Smooth muscle cell (in vitro differentiated cells): ENCODE data around the gene ASTN2. TPM values are rescaled to one million over a fixed set of nuclear protein-coding genes. Genes with fewer than 3 reads are reported as not detected.

ENCODE experiments used
- DNase-seq: peaks from one replicate; lab custom pipeline; 2025; ENCODE audit not compliant: unreplicated experiment; lab: John Stamatoyannopoulos, UW
- H2AFZ ChIP-seq: fragments of 200-600 bp; sonication (generic); 2 replicates; pipeline ENCODE4 v1.6.0; 2016; ENCODE audit warnings: antibody characterized with exemption, low read depth, mild to moderate bottlenecking
- H3F3A ChIP-seq: fragments of 200-600 bp; sonication (generic); 2 replicates; pipeline ENCODE4 v1.6.0; 2017; ENCODE audit warnings: antibody characterized with exemption, low read depth
- H3K27ac ChIP-seq: fragments of 200-600 bp; sonication (generic); 2 replicates; pipeline ENCODE4 v1.5.1; 2016; ENCODE audit warnings: low read depth, mild to moderate bottlenecking
- H3K27me3 ChIP-seq: fragments of 200-600 bp; sonication (generic); 2 replicates; pipeline ENCODE4 v1.6.1; 2016; ENCODE audit warnings: low read depth, mild to moderate bottlenecking
- H3K36me3 ChIP-seq: fragments of 200-600 bp; sonication (generic); 2 replicates; pipeline ENCODE4 v1.5.1; 2016; ENCODE audit warnings: low read depth
- H3K4me1 ChIP-seq: fragments of 200-600 bp; sonication (generic); 2 replicates; pipeline ENCODE4 v1.5.1; 2016; ENCODE audit warnings: low read depth
- H3K4me2 ChIP-seq: fragments of 200-600 bp; sonication (generic); 2 replicates; pipeline ENCODE4 v1.6.0; 2016; ENCODE audit warnings: mild to moderate bottlenecking
- H3K4me3 ChIP-seq: fragments of 200-600 bp; sonication (generic); 2 replicates; pipeline ENCODE4 v1.5.1; 2016; ENCODE audit warnings: mild to moderate bottlenecking
- H3K79me2 ChIP-seq: fragments of 200-600 bp; sonication (generic); 2 replicates; pipeline ENCODE4 v1.6.0; 2016; ENCODE audit warnings: low read depth, mild to moderate bottlenecking
- H3K9ac ChIP-seq: fragments of 200-600 bp; sonication (generic); 2 replicates; pipeline ENCODE4 v1.6.0; 2016; ENCODE audit warnings: low read depth
- H3K9me3 ChIP-seq: fragments of 200-600 bp; sonication (generic); replicated peaks from 2 replicates; pipeline ENCODE4 v1.5.1; 2016; ENCODE audit warnings: low read depth
- H4K20me1 ChIP-seq: fragments of 200-600 bp; sonication (generic); 2 replicates; pipeline ENCODE4 v1.6.0; 2016; ENCODE audit warnings: low read depth
- WGBS: methylation state at CpG from one replicate; pipeline ENCODE4 v1.1.7; 2016; ENCODE audit warnings: low lambda C conversion rate; 5-methylcytosine and 5-hydroxymethylcytosine counted together
- polyA plus RNA-seq: library from polyadenylated mRNA; unstranded; fragments of >200 nt; fragmentation: Nextera tagmentation; extraction: Ambion mirVana; gene quantifications from 2 replicates; pipeline ENCODE4 v1.2.1, GENCODE V29; 2016
- total RNA-seq: library from RNA; depleted of rRNA; stranded (reverse); fragments of >200 nt; gene quantifications from 2 replicates; pipeline ENCODE4 v1.2.3, GENCODE V29; 2014
- TF ChIP-seq, protein P1 (sequence below): fragments of 200-600 bp; sonication (generic); IDR thresholded peaks from 2 replicates; pipeline ENCODE4 v1.5.1; 2017; ENCODE audit warnings: borderline replicate concordance, mild to moderate bottlenecking, antibody characterized with exemption; ENCODE audit not compliant: insufficient read depth, poor library complexity, severe bottlenecking

ASTN2 gene
- total and polyA plus RNA-seq, 2 experiments from 2014 or later, result 6.5 to 6.7 TPM

DNA sequence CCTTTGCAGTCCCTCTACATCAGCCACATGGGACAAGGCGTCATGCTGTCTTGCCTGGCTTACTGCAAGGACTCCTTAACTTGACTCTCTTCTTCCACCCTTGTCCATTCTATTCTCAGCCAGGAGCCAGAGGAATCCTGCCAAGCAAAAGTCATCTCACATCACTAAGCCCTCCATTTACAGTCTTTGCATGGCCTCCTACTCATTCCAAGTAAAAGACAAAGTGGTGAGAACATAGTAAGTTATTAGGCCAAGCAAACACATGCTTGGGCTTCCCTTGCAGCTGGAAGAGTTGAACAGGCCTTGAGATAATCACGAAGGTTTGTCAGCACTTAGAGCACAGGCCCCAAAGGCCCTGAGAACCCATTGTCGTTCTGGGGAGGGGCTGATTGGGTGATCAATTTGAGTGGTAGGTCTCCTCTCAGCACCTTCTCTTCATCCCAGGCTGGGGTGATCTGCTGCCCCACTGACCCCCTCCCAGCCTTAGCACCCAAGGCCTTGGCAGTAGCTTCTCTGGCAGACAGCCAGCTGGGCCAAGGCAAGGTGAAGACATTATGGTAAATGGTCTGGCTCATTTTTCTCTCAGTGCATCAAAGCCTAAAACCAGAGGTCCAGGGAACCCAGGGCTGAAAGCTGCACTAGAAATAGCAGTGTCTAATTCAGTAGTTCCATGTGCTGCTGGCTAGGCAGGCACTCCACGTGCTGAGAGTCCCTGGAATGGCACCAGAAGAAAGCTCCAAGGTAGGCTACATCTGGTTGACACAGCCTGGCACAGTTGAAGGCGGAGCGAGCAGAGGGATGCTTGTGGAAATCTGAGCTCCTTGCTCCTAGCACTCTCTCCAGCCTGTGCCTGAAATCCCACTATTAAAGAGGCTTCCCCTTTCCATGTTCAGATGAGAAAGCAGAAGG lies 121.4 kb downstream of the ASTN2 start:
- WGBS, result 89% methylated on average over 6 of the region's 6 CpGs
- TF ChIP-seq, protein P1, sequence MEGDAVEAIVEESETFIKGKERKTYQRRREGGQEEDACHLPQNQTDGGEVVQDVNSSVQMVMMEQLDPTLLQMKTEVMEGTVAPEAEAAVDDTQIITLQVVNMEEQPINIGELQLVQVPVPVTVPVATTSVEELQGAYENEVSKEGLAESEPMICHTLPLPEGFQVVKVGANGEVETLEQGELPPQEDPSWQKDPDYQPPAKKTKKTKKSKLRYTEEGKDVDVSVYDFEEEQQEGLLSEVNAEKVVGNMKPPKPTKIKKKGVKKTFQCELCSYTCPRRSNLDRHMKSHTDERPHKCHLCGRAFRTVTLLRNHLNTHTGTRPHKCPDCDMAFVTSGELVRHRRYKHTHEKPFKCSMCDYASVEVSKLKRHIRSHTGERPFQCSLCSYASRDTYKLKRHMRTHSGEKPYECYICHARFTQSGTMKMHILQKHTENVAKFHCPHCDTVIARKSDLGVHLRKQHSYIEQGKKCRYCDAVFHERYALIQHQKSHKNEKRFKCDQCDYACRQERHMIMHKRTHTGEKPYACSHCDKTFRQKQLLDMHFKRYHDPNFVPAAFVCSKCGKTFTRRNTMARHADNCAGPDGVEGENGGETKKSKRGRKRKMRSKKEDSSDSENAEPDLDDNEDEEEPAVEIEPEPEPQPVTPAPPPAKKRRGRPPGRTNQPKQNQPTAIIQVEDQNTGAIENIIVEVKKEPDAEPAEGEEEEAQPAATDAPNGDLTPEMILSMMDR, result no peak
- Histone ChIP-seq H3K9ac (no peak overlapping the region), H3K27ac (no peak overlapping the region), H3K4me3 (no peak overlapping the region), H3K4me2 (no peak overlapping the region), H3K79me2 (no peaks in the 10 kb centered on the region), H4K20me1 (no peaks in the 10 kb centered on the region), H3F3A (no peaks in the 10 kb centered on the region), H3K36me3 (no peaks in the 10 kb centered on the region), H3K9me3 (no peaks in the 10 kb centered on the region), H3K4me1 (no peaks in the 10 kb centered on the region), H3K27me3 (no peaks in the 10 kb centered on the region), H2AFZ (no peak overlapping the region)
- no peak for DNase-seq

DNA sequence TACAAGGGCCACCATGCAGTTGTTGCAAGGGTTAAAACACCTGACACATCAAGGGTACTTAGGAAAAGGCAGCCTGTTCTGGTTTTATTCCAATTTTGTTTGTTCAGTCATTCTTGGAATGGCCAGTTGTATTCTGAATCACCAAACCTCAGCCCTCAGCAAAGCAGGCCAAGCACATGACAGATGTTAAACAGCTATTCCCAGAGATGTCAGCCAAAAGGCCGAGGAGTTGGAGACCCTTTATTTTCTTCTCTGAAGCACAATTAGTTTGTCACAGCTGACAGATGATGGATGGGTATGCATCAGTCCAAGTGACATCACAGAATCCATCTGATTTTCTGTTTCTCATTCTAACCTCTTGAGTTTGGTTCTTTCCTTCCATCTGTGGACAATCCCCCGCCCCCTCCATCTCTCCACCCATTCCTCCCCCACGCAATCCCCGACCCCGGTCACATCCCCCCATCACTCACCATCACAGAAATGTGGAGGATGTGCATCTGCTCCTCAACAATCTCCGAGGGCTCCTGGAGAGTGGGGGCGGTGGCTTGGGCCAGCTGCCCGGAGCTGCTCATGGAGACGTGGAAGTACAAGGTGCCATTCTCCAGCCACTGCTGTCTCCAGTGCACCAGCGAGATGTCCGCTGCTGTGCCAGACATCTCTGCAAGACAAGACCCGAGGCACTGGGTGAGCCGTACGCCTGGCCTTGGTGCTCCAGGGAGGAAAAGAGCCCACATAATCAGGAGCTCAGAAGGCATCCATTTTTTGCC lies 123.8 kb downstream of the ASTN2 start:
- H3K9me3 ChIP-seq, result no peaks in the 10 kb centered on the region
- 94% methylated on average over 14 of the region's 14 CpGs for WGBS
- TF ChIP-seq, protein P1, result no peak
- H3F3A ChIP-seq, result no peaks in the 10 kb centered on the region
- H3K36me3 ChIP-seq, result no peaks in the 10 kb centered on the region
- H2AFZ ChIP-seq, result no peak overlapping the region
- H3K4me3 ChIP-seq, result no peak overlapping the region
- H4K20me1 ChIP-seq, result no peaks in the 10 kb centered on the region
- no peak for DNase-seq
- H3K79me2 ChIP-seq, result no peaks in the 10 kb centered on the region
- no peaks in the 10 kb centered on the region for H3K4me1 ChIP-seq
- H3K27me3 ChIP-seq, result no peaks in the 10 kb centered on the region
- H3K9ac ChIP-seq, result no peak overlapping the region
- no peak overlapping the region for H3K4me2 ChIP-seq
- no peak overlapping the region for H3K27ac ChIP-seq

DNA sequence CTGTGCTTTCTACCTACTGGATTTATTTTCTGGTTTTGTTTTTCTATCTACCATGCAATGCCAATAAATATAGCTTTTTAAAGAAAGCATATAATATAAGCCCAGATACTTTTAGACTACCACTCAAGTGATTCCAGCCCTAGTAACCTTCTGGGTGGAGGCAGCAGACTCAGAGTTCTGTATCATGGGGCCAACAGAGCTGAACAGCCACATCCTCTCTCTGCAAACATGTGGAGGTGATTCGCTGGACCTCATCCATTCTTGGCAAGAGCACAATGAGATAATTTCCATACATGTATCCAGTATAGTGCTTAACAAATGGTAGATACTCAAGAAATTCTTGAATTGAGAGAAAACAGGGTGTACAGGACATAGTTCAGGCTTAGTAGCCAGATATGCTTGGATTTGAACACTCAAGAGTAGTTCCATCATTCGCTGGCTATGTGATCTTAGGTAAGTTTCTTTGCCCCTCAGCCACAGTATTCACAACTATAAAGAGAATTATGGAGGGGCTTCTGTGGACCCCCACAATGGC lies 124.5 kb downstream of the ASTN2 start:
- Histone ChIP-seq H3K27ac (no peak overlapping the region), H3K9ac (no peak overlapping the region), H3K27me3 (no peaks in the 10 kb centered on the region), H3K4me2 (no peak overlapping the region), H3K4me3 (no peak overlapping the region), H3K79me2 (no peaks in the 10 kb centered on the region), H3F3A (no peaks in the 10 kb centered on the region), H4K20me1 (no peaks in the 10 kb centered on the region), H3K4me1 (no peaks in the 10 kb centered on the region), H3K36me3 (no peaks in the 10 kb centered on the region), H2AFZ (no peak overlapping the region), H3K9me3 (no peaks in the 10 kb centered on the region)
- DNase-seq, result no peak
- TF ChIP-seq, protein P1, result no peak
- WGBS, result 100% methylated on average over 2 of the region's 2 CpGs
